AG09309 (cell line): ENCODE data around the gene ANAPC2.
"Not testable (repeated sequence)": the region's sequence is repeated elsewhere in the genome, so short reads cannot be mapped to it uniquely, and the experiment has no call there.

Source experiments
- DNase-seq: peaks from one replicate; pipeline ENCODE4 v3.0.0-alpha.2; 2010; ENCODE audit warnings: low read depth
- H3K4me3 ChIP-seq: 2 replicates; pipeline ENCODE4 v1.5.1; 2011; ENCODE audit warnings: mild to moderate bottlenecking, low read depth, low read length, moderate library complexity; ENCODE audit not compliant: control insufficient read depth
- TF ChIP-seq, protein P1 (sequence below): IDR thresholded peaks from 2 replicates; pipeline ENCODE4 v1.5.1; 2011; ENCODE audit warnings: mild to moderate bottlenecking, low read depth, low read length, inconsistent platforms; ENCODE audit not compliant: insufficient read depth, control insufficient read depth; ENCODE audit errors: missing control alignments

The ANAPC2 gene

DNA sequence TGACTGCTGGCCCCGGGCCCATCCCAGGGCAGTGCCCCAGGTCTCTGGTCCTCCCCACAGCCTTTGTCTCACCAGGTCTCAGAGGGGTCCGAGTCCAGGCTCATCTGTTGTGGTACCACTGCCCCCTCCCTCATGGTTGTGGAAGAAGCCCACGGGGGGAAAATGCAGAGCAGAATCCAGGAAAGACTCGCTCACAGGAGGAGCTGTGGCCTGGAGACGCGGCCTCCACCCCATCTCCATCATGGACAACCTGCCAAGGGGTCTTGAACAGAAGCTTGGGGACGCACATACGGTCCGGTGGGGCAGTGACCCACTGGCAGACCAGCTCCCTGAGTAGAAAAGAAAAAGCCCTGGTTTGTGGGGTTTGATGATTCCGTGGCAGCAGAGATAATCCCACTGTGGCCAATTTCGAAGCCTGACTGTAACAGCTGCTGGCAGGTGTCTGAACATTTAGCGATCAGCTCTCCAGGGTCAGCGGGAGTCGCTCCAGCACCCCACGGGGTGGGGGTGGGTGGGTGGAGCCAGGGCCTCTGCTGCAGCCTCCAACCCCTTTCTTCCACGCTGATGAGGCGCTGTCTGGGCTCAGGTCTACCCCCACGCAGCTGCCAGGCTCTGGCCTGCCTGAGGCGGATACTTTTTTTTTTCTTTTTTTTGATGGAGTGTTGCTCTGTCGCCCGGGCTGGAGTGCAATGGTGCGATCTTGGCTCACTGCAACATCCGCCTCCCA is 51.3 kb downstream of the ANAPC2 start:
- TF ChIP-seq, protein P1, sequence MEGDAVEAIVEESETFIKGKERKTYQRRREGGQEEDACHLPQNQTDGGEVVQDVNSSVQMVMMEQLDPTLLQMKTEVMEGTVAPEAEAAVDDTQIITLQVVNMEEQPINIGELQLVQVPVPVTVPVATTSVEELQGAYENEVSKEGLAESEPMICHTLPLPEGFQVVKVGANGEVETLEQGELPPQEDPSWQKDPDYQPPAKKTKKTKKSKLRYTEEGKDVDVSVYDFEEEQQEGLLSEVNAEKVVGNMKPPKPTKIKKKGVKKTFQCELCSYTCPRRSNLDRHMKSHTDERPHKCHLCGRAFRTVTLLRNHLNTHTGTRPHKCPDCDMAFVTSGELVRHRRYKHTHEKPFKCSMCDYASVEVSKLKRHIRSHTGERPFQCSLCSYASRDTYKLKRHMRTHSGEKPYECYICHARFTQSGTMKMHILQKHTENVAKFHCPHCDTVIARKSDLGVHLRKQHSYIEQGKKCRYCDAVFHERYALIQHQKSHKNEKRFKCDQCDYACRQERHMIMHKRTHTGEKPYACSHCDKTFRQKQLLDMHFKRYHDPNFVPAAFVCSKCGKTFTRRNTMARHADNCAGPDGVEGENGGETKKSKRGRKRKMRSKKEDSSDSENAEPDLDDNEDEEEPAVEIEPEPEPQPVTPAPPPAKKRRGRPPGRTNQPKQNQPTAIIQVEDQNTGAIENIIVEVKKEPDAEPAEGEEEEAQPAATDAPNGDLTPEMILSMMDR, result no peak
- no peak overlapping the region for H3K4me3 ChIP-seq
- DNase-seq, result no peak

DNA sequence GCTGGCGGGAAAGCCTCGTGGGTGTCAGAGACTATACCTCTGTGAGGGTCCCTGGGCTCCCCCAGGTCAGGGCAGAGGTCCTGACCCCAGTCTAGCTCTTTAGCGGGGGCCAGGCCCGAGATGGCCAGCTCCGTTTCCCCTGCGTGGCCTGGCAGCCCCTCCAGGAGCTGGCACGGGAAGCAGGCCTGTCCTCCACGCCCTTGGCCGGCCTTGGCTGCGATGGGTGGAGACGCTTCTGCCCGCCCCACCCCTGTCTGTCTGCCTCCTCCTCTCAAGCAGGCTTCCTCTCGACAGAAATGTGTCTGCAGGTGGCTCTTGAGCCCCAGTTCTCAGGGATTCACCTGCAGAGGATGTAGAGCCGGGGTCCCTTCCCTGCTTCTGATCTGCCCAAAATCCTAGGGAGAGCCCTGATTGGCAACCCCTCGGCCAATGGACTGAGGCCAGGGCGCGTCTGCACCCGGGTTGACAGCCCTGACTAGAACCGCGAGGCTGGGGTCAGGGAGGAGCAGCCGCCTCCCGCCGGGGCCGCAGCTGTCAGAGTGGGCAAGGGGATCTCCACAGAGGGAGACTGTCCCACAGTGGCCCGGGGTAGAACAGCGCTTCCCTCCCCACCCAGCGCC is 52.0 kb downstream of the ANAPC2 start:
- TF ChIP-seq, protein P1, result no peak
- DNase-seq, result no peak
- H3K4me3 ChIP-seq, result no peak overlapping the region

DNA sequence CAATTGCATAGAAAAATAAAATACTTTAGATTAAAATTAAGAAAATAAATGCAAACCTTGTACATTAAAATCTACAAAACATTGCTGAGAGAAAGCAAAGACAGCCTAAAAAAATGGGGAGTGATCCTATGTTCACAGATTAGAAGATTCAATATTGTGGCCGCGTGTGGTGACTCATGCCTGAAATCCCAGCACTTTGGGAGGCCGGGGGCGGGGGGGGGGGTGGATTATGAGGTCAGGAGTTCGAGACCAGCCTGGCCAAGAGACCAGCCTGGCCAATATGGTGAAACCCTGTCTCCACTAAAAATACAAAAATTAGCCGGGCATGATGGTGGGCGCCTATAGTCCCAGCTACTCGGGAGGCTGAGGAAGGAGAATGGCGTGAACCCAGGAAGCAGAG is 53.2 kb downstream of the ANAPC2 start:
- not testable (repeated sequence) for H3K4me3 ChIP-seq, DNase-seq

DNA sequence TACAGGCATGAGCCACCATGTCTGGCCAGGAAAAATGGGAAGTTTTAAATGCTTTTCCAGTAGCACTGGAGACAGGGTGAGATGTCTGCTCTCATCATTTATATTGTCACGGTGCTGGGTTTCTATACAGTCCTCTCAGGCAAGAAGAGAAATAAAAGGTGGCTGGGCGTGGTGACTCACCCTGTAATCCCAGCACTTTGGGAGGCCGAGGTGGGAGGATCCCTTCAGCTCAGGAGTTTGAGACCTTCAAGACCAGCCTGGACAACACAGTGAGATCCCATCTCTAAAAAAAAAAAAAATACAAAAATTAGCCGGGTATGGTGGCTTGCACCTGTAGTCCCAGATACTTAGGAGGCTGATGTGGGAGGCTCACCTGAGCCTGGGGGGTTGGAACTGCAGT is 54.2 kb downstream of the ANAPC2 start:
- no peak overlapping the region for H3K4me3 ChIP-seq
- TF ChIP-seq, protein P1, result no peak
- no peak for DNase-seq

- TF ChIP-seq, protein P1, result no peak
Measured at GRCh38 chr9:137130176-137130755, 58.1 kb downstream of the ANAPC2 start.

GRCh38 chr9:137129456-137130175 is 58.7 kb downstream of the ANAPC2 start:
- TF ChIP-seq, protein P1, result no peak
- DNase-seq, result peak; percentile 64
- peak overlapping the region; percentile 91 for H3K4me3 ChIP-seq

More at GRCh38 chr9:137130176-137130755, 58.1 kb downstream of the ANAPC2 start:
- peak overlapping the region; percentile 91 for H3K4me3 ChIP-seq
- DNase-seq, result no peak
